NCI-H1417 (cell line): ENCODE results near the gene NKTR.

Experiments
- DNase-seq, 3 experiments: peaks; one replicate each; lab custom pipeline; 2025; lab: John Stamatoyannopoulos, UW

NKTR gene

DNA sequence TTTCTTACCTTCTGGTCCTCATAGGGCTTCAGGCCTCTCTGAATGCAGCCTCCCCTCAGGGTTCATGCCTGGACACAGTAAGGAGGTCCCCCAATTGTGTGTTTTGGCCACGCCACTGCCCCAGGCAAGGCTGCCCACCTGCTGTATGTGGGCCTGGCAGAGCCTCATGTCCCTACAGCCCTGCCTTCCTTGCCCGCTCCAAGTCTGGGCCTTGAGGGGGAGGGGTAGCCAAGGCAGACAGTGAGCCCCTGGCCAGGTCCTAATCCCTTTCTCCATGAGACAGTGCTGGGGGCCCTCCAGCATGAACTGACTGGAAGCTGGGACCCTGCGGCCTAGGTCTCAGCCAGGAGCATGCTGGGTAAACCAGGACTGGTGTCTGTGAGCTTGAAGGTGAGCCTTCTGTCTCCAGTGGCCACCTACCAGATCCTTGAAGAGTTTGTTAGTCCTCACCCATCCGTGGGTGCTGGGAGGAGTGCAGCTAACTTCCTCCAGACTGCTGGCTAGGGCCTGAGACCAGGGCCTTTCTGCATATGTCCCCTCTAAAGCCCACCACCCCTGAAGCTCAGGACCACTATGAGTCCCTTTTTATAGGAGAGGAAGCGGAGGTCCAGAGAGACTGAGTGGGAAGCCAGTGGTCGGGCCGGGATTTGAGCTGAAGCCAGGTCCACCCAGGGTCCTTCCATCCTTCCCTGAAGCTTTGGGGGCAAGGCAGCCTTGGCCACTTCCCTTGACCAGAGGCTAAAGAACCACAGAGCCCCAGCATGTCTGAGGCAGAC lies 61.7 kb downstream of the NKTR start:
- DNase-seq = no peak

DNA sequence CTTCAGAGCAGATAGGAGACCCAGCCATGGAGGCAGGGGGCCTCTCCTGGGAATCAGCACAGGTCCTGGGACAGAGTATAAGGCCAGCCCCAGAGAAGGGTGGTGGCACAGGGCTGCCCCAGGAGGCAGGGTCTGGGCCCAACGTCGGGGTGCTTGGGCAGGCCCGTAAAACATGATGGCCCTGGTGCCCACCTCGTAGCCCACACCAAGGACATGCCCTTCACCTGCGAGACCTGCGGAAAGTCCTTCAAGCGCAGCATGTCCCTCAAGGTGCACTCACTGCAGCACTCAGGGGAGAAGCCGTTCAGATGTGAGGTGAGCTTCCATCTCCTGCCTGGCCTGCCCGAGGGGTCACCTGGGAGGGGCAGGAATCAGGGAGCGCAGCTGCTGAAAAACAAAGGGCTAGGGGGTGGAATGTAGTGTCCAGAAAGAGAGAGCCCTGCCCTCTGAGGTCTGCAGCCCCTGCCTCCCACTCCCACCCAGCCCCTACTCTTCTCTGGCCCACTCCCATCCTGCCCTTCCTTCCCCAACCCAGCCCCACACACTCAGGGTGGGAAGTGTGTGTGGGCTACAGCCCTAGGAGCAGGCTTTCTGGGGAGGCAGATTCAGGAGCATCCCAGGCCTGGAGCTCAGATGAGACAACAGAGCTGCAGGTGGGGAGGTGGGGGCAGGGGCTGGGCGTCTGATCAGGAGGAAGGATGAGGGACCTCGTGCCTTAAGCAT lies 62.5 kb downstream of the NKTR start:
- no peak for DNase-seq

DNA sequence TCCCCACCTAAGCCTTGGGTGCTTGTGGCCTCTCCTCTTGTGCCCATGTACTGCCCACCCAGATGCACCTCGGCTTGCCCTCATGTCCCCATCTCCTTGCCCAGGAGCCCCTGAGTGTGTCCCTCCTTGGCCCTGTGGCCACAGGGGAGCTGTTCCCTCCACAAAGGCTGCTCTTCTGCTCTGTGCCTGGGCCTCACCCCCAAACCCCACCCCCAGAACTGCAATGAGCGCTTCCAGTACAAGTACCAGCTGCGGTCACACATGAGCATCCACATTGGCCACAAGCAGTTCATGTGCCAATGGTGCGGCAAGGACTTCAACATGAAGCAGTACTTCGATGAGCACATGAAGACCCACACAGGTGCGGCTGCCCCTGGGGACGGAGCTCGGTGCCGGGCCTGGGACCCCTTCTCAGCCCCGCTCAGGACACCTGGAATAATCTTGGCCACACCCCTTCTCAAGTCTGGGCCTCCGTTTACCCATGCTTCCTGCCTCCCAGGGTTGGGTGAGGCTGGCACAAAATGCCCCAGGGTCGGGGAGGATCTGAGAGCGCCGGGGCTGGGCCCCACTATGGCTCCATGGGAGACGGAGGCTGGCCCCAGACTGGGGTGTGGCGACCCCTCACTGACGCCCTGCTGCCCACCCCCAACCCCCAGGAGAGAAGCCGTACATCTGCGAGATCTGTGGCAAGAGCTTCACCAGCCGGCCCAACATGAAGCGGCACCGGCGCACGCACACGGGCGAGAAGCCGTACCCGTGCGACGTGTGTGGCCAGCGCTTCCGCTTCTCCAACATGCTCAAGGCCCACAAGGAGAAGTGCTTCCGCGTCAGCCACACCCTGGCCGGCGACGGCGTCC lies 63.3 kb downstream of the NKTR start:
- peak in 1 of 3 experiments; percentile 2 for DNase-seq

DNA sequence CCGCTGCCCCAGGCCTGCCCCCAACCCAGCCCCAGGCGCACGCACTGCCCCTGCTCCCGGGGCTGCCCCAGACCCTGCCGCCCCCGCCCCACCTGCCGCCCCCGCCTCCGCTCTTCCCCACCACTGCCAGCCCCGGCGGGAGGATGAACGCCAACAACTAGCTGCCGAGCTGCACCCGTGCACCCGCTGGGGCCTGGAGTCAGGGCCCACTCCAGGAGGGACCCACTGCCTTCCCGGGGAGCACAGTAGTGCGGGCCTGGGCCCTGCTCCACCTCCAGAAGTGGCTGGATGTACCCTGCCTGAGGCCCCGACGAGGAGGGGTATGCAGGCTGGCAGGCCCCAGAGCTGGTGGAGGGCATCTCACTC lies 63.9 kb downstream of the NKTR start:
- DNase-seq = no peak

DNA sequence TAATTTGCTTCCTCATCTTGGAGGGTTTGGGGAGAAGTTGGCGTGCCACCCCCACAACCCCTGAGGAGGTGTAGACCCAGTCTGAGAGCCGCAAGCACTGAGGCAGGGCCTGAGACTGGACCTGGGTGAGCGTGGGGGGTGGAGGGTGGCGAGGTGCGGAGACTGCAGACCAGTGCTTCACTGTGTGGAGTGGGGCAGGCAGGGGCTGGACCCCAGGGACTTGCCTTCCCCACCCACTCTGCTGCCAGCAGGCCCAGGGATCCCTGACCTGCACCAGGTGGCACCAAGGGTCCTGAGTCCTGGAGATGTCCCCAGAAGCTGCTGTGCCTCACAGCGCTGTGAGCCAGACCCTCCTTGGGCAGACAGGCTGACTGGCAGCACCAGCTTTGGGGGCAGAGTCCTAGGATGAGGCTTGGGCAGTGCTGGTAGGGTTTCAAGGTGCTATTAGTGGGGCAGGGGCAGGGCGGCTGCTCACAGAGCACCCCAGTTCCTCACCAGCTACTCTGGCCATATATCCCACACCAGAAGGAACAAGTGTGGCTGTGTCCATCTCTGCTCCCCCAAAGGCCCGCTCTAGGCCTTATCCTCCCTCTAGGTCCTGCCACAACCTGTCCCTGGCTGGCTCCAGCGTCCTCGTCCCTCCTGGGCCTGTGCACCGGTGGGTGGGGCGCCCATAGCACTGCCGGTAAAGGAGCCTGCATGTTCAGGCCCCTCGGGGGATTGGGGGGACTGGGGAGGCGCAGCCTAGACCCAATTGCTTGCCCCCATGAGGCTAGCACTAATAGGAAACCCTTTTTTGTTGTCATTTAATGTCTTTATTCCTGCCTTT lies 64.8 kb downstream of the NKTR start:
- DNase-seq = no peak

DNA sequence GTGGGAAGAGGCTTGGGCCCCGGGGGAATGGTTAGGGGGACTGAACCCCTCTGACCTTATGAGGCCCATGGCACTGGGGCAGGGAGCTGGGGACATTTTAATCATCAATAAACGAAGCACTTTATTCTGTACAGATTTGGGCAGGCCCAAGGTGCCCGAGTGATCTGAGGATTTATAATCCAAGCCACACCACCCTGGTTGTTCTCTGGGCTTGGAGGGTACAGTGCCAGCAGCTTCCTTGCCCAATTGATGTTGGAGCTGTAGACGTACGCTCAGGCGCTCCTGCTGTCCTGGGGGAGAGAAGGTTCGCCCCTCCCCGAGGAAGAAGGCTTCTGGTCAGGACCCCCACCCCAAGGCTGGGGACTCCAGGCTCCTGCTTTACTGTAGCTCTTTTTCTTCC lies 65.5 kb downstream of the NKTR start:
- DNase-seq = no peak

DNA sequence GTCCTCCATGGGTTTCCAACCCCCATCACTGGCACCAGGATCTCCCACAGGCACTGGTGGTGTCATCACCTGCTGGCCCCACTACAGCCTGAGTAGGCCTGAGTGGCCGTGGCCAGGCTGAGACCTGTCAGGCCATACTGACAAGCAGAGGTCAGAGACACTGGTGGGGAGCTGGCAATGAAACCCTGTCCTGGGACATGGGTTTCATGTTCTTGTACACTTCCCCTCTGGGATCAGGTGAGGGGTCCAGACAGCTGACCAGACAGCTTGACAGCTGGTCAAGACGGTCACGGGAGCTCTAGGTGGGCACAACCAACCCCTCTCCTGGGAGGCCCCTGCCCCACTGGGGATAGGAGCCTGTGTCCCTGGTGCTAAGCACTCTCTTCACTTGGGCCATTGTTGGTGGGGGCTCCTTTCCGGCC lies 66.1 kb downstream of the NKTR start:
- DNase-seq = no peak

DNA sequence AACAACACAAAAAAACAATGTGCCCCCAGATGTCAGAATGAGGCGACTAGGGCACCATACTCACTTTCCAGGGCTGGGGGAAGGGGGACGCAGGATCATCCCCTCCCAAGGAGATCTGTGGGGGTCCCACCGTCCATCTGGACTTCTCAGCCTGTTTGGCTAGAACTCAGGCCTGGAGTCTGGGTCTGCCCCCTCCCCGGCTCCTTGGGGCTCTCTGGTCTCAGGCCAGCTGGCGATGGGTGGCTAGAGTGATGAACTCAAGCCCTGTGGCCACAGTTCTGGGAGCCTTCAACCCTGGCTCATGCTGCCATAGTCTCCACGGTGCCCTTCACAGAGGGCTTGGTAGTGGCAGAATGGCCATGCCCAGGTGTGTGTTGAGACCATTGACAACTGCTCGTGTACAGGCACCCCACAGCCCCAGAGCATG lies 66.6 kb downstream of the NKTR start:
- DNase-seq = no peak

DNA sequence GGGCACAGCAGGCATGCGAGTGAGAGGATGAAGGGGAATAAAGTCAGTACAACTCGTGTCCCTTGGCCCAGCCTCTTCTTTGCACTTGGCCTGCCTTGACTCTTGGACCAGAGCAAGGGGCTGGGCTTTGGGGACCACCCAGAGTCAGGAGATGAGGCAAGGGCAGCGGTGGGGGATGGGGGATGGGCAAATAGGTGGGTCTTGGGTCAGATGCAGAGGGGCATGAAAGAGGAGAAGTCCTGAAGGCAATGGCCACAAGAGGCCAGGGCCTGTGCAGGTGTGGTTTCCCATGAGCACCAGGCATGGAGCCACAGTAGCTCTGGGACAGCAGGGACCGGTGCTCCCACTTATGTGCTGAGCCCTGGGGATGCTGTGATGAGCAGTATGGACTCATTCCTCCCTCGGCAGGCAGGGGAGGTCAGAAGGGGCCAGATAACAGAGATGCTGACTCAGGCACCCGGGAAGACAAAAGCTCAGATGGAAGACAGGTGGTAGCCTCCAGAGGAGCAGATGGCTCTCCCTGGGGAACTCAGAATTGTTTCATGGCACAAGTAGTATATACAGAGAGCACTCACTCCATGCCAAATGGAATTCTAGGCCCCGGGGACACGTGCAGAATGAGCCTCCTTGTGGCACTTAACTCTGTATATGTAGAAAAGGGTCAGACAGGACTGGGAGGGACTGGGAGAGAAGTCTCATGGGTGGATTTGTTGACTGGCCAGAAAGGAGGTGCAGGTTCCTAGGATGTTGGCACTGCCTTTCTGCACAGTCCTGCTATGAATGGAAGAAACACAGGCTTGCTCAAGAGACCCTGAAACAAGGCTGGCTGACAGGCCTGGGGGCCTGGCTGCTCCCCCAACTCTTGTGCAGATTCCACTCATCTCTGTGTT lies 67.3 kb downstream of the NKTR start:
- DNase-seq = peak; percentile 21 to 74 (median 66)

DNA sequence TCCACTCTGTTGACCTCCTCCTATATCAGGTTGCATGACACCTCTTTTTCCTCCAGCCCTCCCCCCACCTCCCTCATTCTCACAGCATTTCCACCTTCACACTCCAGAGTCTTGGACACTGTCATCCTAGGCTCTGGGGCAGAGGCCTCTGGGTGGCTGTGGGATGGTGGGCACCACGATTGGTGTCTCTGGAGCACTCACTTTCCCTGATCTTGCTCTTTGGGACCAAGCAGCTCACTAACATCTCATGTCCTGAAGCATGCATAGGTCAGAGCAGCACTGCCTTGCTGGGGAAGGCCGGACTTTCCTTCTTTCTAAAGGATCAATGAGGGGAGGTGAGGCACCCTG lies 67.9 kb downstream of the NKTR start:
- DNase-seq = no peak

DNA sequence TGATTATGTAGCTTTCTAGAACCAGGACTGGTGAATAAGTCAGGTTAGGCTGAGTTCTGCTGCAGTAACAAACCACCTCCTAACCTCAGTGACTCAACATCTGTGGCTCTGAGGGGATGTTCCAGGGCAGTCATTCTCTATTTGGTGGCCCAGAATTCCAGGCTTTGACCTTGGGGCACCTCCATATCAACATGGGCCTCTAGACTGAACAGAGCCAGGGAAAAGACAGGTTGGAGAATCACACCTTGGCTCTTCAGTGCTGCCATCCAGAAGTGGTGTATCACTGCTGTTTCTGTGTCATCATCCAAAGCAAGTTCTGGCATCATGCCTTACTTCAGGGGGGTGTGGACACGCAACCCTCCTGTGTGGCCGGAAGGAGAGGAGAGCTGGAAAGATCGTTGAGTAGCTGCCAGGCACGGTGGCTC lies 68.3 kb downstream of the NKTR start:
- no peak for DNase-seq

DNA sequence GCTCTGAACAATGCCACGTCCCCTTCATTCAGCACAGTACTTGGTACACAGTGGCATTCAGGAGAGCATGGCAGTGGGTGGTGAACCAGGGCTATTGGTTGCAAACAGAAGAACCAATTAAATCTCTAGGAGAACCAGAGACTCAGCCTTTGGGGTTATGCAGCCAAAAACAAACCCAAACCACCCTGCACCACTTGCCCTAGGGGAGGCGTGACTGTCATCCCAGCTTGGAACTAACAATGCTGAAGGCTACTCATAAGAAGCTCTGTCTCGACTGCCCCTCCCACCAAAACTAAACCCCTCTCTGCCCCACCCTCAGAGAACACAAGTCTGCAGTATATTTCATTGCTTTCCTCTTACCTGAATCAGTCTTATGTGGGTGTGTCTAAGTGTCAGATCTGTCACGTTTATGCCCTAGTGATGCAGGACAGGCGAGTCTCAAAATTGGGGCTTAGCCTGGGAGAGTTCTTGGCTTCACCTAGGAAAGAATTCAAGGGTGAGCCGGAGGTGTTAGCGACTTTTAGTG lies 69.6 kb downstream of the NKTR start:
- no peak for DNase-seq

DNA sequence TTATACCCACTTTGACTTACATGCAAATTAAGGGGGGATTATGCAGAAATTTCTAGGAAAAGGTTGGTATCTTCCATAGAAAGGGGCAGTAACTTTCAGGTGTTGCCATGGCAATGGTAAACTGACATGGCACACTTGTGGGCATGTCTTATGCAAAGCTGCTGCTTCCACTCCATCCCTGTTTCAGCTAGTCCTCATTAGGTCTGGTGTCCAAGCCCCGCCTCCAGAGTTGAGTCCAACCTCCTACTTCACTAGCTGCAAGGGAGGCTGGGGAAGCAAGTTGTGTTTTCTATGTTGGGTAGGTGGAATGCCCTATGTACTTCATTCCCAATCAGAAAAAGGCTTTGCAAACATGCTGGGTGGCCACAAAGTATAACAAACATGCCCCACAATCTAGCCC lies 70.2 kb downstream of the NKTR start:
- DNase-seq = no peak

DNA sequence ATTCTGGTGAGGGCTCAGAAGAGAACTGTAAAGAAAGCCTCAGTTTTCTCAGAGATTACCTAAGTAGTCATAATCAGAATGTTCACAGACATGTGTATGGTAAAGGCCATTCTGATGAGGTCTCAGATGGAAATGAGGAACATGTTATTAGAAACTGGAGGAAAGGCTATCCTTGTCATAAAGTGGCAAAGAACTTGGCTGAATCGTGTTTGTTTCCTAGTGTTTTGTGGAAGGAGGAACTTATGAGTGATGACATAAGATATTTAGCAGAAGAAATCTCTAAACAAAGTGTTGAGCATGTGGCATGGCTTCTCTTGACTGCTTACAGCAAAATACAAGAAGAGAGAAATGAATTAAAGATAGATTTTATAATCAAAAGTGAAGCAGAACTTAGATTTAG lies 72.0 kb downstream of the NKTR start:
- DNase-seq = no peak

DNA sequence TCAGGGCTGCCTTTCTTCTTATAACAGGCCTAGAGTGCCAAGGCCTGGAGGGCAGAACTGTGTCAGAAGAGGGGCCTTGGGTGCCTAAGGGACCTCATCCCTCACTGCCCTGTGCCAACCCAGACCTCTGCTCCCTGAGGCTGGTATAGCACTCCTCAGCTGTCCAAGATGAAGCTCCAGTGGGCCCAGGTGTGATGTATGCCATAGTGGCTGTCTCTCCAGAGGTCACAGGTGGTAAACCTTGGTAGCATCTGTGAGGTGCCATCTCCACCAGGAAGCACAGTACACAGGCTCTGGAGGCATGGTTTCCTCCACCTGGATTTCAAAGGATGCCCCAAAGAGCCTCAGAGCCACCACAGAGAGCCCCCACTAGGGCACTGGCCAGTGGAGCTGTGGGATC lies 72.6 kb downstream of the NKTR start:
- no peak for DNase-seq

DNA sequence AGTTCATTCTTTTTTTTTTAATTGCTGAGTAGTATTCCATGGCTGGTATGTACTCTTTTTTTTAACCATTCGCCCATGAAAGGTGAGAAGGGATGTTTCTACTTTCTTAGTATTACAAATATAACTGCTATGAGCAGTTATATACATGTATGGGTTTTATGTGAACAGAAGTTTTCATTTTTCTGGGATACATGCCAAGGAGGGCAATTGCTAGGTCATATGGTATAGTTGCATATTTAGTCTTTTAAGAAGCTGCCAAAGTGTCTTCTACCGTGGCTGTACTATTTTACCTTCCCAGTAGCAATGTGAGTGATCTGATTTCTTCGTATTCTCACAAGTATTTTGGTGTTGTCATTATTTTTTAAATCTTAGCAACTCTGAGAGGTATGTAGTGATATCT lies 73.7 kb downstream of the NKTR start:
- no peak for DNase-seq

DNA sequence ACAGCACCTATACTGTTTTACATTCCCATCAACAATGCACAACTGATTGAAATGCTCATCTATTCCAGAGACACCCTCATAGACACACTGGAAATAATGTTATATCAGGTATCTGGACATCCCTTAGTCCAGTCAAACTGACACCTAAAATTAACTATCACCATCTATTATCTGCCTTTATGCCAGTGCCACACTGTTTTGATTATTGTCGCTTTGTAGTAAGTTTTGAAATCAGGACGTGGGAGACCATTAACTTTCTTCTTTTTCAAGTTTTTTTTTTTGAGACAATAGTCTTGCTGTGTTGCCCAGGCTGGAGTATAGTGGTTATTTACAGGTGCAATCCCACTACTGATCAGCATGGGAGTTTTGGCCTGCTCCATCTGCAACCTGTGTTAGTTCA lies 75.4 kb downstream of the NKTR start:
- DNase-seq = no peak

DNA sequence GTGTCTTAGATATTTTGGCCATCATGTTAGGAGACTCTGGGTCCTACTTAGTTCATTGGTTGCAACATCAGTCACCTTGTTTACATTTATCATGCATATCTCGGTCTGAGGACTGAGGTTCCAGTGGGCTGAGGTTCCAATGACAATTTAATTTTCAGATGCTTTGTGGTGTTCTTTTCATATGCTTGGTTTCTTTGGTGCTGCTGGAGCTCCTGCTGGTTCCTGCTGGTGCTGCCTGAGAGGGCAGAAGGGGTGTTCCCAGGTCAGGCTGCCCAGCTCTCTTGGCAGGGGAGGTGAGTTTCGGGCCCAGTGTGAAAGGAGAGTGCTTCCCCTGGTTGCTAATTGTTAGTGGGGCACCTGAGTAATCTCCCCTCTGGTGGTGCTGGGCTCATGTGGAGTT lies 78.0 kb downstream of the NKTR start:
- no peak for DNase-seq

DNA sequence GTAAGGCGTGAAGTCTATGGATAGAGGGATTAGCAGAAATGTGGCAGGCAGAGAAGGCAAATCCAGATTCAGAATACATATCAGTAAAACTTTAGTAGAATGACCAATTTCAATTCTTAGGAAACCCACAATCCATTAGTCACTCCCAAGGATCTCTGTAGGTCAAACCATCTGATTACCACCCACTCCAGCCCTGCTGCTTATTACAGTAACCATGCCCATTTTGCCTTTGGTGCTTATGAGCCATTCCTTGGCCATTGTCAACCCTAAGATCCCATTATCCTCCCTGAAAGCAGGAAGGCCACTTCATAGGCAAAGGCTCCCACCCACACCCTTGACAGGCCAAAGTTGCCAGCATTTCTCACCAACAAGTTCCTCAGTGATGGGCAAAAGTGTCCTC lies 79.8 kb downstream of the NKTR start:
- DNase-seq = no peak

DNA sequence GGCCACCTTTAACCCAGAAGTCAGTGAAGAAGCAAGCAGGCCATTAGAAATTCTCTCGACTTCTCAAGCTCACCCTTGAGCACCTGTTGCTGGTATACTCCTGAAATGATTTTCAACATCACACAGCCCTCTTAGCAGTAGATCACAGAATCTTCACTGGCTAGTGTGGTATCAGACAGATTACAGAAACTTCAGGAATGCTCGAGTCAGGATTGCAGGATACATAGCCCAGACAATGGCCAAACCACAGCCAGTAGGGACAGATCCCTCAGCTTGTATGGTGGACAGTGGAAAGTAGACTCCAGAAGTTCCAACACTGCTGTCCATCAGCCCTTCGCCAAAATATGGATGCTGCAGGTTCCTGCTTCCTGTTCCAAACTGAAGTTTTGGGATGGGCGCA lies 80.3 kb downstream of the NKTR start:
- DNase-seq = no peak
